Lower lobe of right lung (tissue), 2 donors: ENCODE results near the gene OGT. TPM values are rescaled to one million over a fixed set of nuclear protein-coding genes. Genes with fewer than 3 reads are reported as not detected.

Source experiments
- ATAC-seq, 2 donors: fragments of 200-7000 bp; cut with Tn5 transposase; one replicate each; pipeline ENCODE4 v1.9.1; 2020 to 2022; ENCODE audit warnings: mild to moderate bottlenecking in 2 of 2, moderate library complexity in 2 of 2
- DNase-seq: peaks from one replicate; pipeline ENCODE4 v3.0.0-alpha.2; 2020
- H3K27ac ChIP-seq: fragments of 200-600 bp; one replicate; pipeline ENCODE4 v1.8.0; 2022
- H3K27me3 ChIP-seq: fragments of 200-600 bp; one replicate; pipeline ENCODE4 v1.8.0; 2022; ENCODE audit warnings: low read depth
- H3K36me3 ChIP-seq: fragments of 200-600 bp; one replicate; pipeline ENCODE4 v1.8.0; 2022; ENCODE audit warnings: mild to moderate bottlenecking
- H3K4me1 ChIP-seq: fragments of 200-600 bp; one replicate; pipeline ENCODE4 v1.8.0; 2022
- H3K4me3 ChIP-seq: fragments of 200-600 bp; one replicate; pipeline ENCODE4 v1.8.0; 2022; ENCODE audit warnings: mild to moderate bottlenecking
- H3K9me3 ChIP-seq: fragments of 200-600 bp; one replicate; pipeline ENCODE4 v1.8.0; 2022
- intact Hi-C: fragments of 100-400 bp; cut with DNase I; formaldehyde crosslinking; loops from one replicate; pipeline ENCODE4 v1.11.0; 2022
- total RNA-seq: library from RNA; stranded (reverse); fragmentation: NEBNext Ultra II Directional; extraction: Animal tissue kit (Norgen Biotek cat#: 25700); gene quantifications from one replicate; pipeline ENCODE4 v1.2.1, GENCODE V29; 2021
- TF ChIP-seq, protein P1 (sequence below): fragments of 200-600 bp; IDR thresholded peaks from one replicate; pipeline ENCODE4 v1.8.0; 2022; ENCODE audit warnings: antibody characterized with exemption, mild to moderate bottlenecking
- donor health status: DM: no; HTN: yes; CAD: no; lungs with severe emphysema.

Gene OGT
- total RNA-seq, 1 donor from 2014 or later, result 149 TPM

DNA sequence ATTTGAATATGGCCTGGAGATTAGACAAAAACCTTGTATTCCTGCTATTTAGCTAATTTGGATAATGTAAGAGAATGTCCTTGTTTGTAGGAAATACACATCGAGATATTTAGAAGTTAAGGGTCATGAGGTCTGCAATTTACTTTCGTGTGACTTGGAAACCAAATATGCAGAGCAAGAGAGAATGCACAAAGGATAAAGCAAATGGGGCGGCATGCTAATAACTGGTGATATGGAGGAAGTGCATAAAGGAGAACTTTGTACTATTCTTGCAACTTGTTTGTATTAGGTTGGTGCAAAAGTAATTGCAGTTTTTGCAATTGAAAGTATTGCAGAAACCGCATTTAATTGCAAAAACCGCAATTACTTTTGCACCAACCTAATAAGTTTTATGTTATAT lies 92.6 kb downstream of the OGT start:
- H3K4me3 ChIP-seq, result no peak overlapping the region
- DNase-seq (no peak), ATAC-seq (no peak)
- TF ChIP-seq, protein P1, sequence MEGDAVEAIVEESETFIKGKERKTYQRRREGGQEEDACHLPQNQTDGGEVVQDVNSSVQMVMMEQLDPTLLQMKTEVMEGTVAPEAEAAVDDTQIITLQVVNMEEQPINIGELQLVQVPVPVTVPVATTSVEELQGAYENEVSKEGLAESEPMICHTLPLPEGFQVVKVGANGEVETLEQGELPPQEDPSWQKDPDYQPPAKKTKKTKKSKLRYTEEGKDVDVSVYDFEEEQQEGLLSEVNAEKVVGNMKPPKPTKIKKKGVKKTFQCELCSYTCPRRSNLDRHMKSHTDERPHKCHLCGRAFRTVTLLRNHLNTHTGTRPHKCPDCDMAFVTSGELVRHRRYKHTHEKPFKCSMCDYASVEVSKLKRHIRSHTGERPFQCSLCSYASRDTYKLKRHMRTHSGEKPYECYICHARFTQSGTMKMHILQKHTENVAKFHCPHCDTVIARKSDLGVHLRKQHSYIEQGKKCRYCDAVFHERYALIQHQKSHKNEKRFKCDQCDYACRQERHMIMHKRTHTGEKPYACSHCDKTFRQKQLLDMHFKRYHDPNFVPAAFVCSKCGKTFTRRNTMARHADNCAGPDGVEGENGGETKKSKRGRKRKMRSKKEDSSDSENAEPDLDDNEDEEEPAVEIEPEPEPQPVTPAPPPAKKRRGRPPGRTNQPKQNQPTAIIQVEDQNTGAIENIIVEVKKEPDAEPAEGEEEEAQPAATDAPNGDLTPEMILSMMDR, result no peak
- no peaks in the 10 kb centered on the region for H3K27me3 ChIP-seq
- intact Hi-C loops, result no loop called here
- no peaks in the 10 kb centered on the region for H3K36me3 ChIP-seq
- H3K4me1 ChIP-seq, result peaks cover 21% of the 10 kb centered on the region
- no peaks in the 10 kb centered on the region for H3K9me3 ChIP-seq
- H3K27ac ChIP-seq, result no peak overlapping the region

Other genes with a start within 250 kb of the OGT start
- 233 TPM for gene NONO, start 249.5 kb upstream of the OGT start, total RNA-seq
- 1.4 TPM for gene ITGB1BP2, start 231.4 kb upstream of the OGT start, total RNA-seq
- gene TAF1, start 166.7 kb upstream of the OGT start, total RNA-seq, result 30.9 TPM
- gene GCNA, start 45.3 kb downstream of the OGT start, total RNA-seq, result 2.1 TPM
- 1.9 TPM for gene CXCR3, start 85.4 kb downstream of the OGT start, total RNA-seq
- not detected for gene CXorf49, start 185.2 kb downstream of the OGT start, total RNA-seq
- gene CXorf49B, start 230.2 kb downstream of the OGT start, total RNA-seq, result not detected